Activated T-cell treated with anti-CD3 and anti-CD28 coated beads, Interleukin-2, amount 50 U/mL, for 1 hour (primary cell): Measurements from ENCODE around the gene ZNF581.

Experiments
- DNase-seq: peaks from one replicate; pipeline ENCODE4 v3.0.0-alpha.2; 2020

ZNF581 gene

GRCh38 chr19:55633861-55634260, 9.6 kb upstream of the ZNF581 start:
- DNase-seq: no peak

- DNase-seq: no peak
These were observed 8.1 kb upstream of the ZNF581 start for GRCh38 chr19:55635334-55635717.

- DNase-seq: no peak
These were observed 7.5 kb upstream of the ZNF581 start for GRCh38 chr19:55635856-55636440.

GRCh38 chr19:55636723-55637122, 6.7 kb upstream of the ZNF581 start:
- no peak for DNase-seq

GRCh38 chr19:55637534-55637933, 5.9 kb upstream of the ZNF581 start:
- DNase-seq: no peak

GRCh38 chr19:55638864-55639359, 4.5 kb upstream of the ZNF581 start:
- DNase-seq: peak; percentile 69

GRCh38 chr19:55640043-55640576, 3.3 kb upstream of the ZNF581 start:
- peak; percentile 84 for DNase-seq

GRCh38 chr19:55640577-55641425, 2.6 kb upstream of the ZNF581 start, which contains the start of gene ZNF580:
TSS of gene ZNF580 (plus strand) at chr19:55641002. CDS start at chr19:55642509, 1,507 bp downstream.
- peak; percentile 73 for DNase-seq

- DNase-seq: no peak
These were observed 1.9 kb upstream of the ZNF581 start for GRCh38 chr19:55641426-55642152.

GRCh38 chr19:55642153-55643002, 1.1 kb upstream of the ZNF581 start:
- DNase-seq: peak; percentile 51

- no peak for DNase-seq
These were observed 383 bp downstream of the ZNF581 start for GRCh38 chr19:55643887-55644176.

- DNase-seq: no peak
These were observed 863 bp downstream of the ZNF581 start for GRCh38 chr19:55644191-55644833.

- no peak for DNase-seq
These were observed 1.5 kb downstream of the ZNF581 start for GRCh38 chr19:55644842-55645511.

- no peak for DNase-seq
These were observed 2.0 kb downstream of the ZNF581 start for GRCh38 chr19:55645512-55645881.

- no peak for DNase-seq
These were observed 3.7 kb downstream of the ZNF581 start for GRCh38 chr19:55646889-55647731.

- peak; percentile 72 for DNase-seq
These were observed 4.5 kb downstream of the ZNF581 start, which contains the start of gene CCDC106 for GRCh38 chr19:55647732-55648584. TSS of gene CCDC106 (plus strand) at chr19:55648212. CDS start at chr19:55649047, 835 bp downstream.

GRCh38 chr19:55648585-55649267, 5.3 kb downstream of the ZNF581 start:
- DNase-seq: no peak

- DNase-seq: no peak
These were observed 6.0 kb downstream of the ZNF581 start for GRCh38 chr19:55649268-55650125.
